HEK293T (cell line): Measurements from ENCODE around the gene VPS50.

ENCODE experiments used
- L3MBTL2 ChIP-seq: fragments of 450-650 bp; conservative IDR thresholded peaks from 2 replicates; pipeline ENCODE4 v1.6.1; 2016; ENCODE audit warnings: mild to moderate bottlenecking
- SP1 ChIP-seq: fragments of 450-650 bp; IDR thresholded peaks from 2 replicates; pipeline ENCODE4 v1.6.1; 2017

- TF ChIP-seq SP1 (no peak), L3MBTL2 (no peak)
Measured at GRCh38 chr7:93315896-93316295, 83.7 kb downstream of the VPS50 start.
